ENCODE results near the gene STARD5. TPM values are rescaled to one million over a fixed set of nuclear protein-coding genes. Genes with fewer than 3 reads are reported as not detected.
A peak's percentile ranks its signal among the peaks of the same experiment; 100 is the strongest.

Gene STARD5
- total RNA-seq, 1 donor from 2014 or later: 2.5 TPM

GRCh38 chr15:81337713-81338157, 13.8 kb upstream of the STARD5 start:
- no peak for DNase-seq
- TF ChIP-seq CTCF (IDR thresholded peaks at IDR 0.05; ENCODE audit: borderline replicate concordance): no peak
- no peak overlapping the region for H3K4me3 ChIP-seq
- H3K9me3 ChIP-seq (replicated peaks): no peaks in the 10 kb centered on the region
- peak overlapping the region; percentile 74 for H3K27ac ChIP-seq (replicated peaks)
- H3K27me3 ChIP-seq (ENCODE audit: low read depth): no peaks in the 10 kb centered on the region
- peaks cover 25% of the 10 kb centered on the region for H3K4me1 ChIP-seq
- no peaks in the 10 kb centered on the region for H3K36me3 ChIP-seq
- intact Hi-C loops (cut with micrococcal nuclease): loop anchor here (10.0 kb wide), 1 partner anchor 63 kb away; no protein-coding TSS in a partner anchor

GRCh38 chr15:81337241-81337640, 13.3 kb upstream of the STARD5 start:
- Histone ChIP-seq H3K4me1 (peaks cover 25% of the 10 kb centered on the region), H3K36me3 (no peaks in the 10 kb centered on the region), H3K4me3 (no peak overlapping the region), H3K27me3 (ENCODE audit: low read depth) (no peaks in the 10 kb centered on the region), H3K9me3 (replicated peaks) (no peaks in the 10 kb centered on the region), H3K27ac (replicated peaks) (peak overlapping the region; percentile 74)
- intact Hi-C loops (cut with micrococcal nuclease): loop anchor here (10.0 kb wide), 1 partner anchor 62 kb away; no protein-coding TSS in a partner anchor
- no peak for TF ChIP-seq CTCF (IDR thresholded peaks at IDR 0.05; ENCODE audit: borderline replicate concordance)
- no peak for DNase-seq

- H3K4me1 ChIP-seq: peaks cover 25% of the 10 kb centered on the region
Observed at GRCh38 chr15:81336568-81336967, 12.6 kb upstream of the STARD5 start.

GRCh38 chr15:81335631-81336030, 11.7 kb upstream of the STARD5 start:
- no peaks in the 10 kb centered on the region for H3K9me3 ChIP-seq (replicated peaks)
- H3K27me3 ChIP-seq (ENCODE audit: low read depth): no peaks in the 10 kb centered on the region
- H3K4me3 ChIP-seq: no peak overlapping the region
- H3K4me1 ChIP-seq: peaks cover 25% of the 10 kb centered on the region
- no peak for TF ChIP-seq CTCF (IDR thresholded peaks at IDR 0.05; ENCODE audit: borderline replicate concordance)
- H3K36me3 ChIP-seq: no peaks in the 10 kb centered on the region
- H3K27ac ChIP-seq (replicated peaks): peak overlapping the region; percentile 24
- intact Hi-C loops (cut with micrococcal nuclease): loop anchor here (10.0 kb wide), 1 partner anchor 61 kb away; no protein-coding TSS in a partner anchor
- no peak for DNase-seq

More at GRCh38 chr15:81336568-81336967, 12.6 kb upstream of the STARD5 start:
- no peak overlapping the region for H3K27ac ChIP-seq (replicated peaks)
- no peak overlapping the region for H3K4me3 ChIP-seq
- H3K36me3 ChIP-seq: no peaks in the 10 kb centered on the region
- DNase-seq: no peak
- intact Hi-C loops (cut with micrococcal nuclease): loop anchor here (10.0 kb wide), 1 partner anchor 62 kb away; no protein-coding TSS in a partner anchor
- H3K27me3 ChIP-seq (ENCODE audit: low read depth): no peaks in the 10 kb centered on the region
- peak; percentile 31 for TF ChIP-seq CTCF (IDR thresholded peaks at IDR 0.05; ENCODE audit: borderline replicate concordance)
- no peaks in the 10 kb centered on the region for H3K9me3 ChIP-seq (replicated peaks)

GRCh38 chr15:81334768-81335435, 11.0 kb upstream of the STARD5 start:
- H3K27ac ChIP-seq (replicated peaks): peak overlapping the region; percentile 24
- no peaks in the 10 kb centered on the region for H3K9me3 ChIP-seq (replicated peaks)
- no peak for TF ChIP-seq CTCF (IDR thresholded peaks at IDR 0.05; ENCODE audit: borderline replicate concordance)
- no peaks in the 10 kb centered on the region for H3K36me3 ChIP-seq
- H3K4me1 ChIP-seq: peaks cover 25% of the 10 kb centered on the region
- no peak for DNase-seq
- no peaks in the 10 kb centered on the region for H3K27me3 ChIP-seq (ENCODE audit: low read depth)
- H3K4me3 ChIP-seq: no peak overlapping the region
- intact Hi-C loops (cut with micrococcal nuclease): loop anchor here (10.0 kb wide), 1 partner anchor 60 kb away; no protein-coding TSS in a partner anchor
